Measurements from ENCODE around the gene PSG5.
"Not testable (repeated sequence)": the region's sequence is repeated elsewhere in the genome, so short reads cannot be mapped to it uniquely, and the experiment has no call there.

PSG5 gene

DNA sequence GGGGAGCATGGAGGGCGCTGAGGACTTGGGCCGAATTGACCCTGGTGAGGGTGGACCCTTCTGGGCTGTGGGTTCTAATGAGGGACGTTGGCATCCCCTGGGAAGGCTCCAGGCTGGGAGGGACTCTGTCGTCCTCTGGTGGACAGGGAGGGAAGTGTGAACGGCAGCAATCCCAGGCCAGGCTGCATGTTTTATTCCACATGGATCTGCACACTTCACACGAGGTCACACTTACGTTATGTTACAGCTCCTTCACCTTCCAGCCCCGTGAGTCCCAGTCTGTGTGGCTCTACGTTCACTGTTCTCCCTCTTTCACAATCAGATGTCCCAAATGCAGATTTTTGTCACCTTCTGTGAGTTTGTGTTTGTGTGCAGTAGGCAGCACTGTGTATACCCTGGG, 1.8 kb upstream of the PSG5 start:
- DNase-seq (ENCODE audit: low read depth in 2 of 2), result not testable (repeated sequence)

DNA sequence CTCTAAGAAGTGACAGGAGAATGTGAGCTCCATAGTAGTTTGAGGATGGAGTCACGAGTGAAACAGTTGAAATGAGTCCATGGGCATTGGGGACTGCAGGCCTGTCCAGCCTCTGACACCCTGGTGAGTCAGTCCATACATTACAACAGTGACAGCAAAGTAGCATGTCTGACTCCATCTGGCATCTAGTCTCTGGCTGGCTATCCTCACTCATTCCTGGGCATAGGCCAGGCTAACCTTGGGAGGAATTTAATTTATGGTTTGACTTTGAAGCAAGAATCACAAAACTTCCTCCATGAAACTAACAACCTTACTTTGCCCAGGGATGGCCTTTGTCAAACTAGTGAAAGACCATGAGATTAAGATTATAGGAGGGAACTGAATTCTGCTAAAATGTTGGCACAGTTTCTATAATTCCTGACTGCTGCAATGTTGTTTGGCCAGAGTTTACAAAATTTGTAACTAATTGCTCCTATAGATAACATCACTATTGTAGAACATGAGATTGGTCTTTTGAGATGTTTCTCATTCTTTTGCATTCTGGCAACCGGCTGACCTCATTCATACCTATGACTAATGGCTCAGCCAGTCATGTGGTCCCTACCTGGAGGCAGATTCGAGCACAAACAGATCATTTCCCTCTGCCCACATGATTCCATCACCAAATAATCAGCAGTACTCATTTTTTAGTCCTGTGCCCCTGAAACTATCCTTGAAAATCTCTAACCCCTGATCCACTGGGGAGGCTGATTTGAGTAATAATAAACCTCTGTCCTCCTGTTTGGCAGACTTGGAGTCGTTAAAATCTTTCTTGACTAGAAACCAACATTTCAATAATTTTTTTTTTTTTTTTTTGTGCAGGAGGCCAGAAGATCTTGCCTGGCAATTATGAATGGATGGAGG, 4.2 kb downstream of the PSG5 start:
- DNase-seq (ENCODE audit: low read depth in 2 of 2), result not testable (repeated sequence)

DNA sequence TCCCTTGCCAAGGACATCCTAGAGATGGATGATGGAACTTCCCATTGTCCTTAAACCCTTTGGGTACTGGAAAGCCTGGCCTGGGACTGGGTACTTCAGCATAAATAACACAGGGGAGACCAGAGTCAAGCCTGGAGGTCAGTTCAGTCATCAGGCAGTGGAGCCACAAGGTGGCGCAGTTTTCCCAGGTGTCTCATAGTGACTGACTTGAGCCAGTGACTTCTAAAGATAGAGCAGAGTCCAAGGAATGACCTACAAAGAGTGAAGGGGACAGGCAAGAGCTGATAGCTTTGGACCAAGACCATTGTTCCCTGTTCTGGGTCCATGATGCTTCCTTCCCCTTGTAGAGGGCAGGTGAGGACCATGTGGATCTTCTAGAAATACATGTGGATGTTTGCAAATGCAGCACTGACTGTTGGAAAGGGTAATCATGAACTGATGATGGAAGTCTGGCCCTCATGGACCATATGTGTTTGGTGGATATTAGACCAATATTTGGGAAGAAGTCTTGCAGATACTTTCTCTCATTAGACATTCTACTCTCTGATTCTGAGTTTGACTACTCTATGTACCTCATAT, 6.7 kb downstream of the PSG5 start:
- not testable (repeated sequence) for DNase-seq (ENCODE audit: low read depth in 2 of 2)

GRCh38 chr19:43178577-43178976, 7.8 kb downstream of the PSG5 start:
- DNase-seq (ENCODE audit: low read depth in 2 of 2), result not testable (repeated sequence)

GRCh38 chr19:43165906-43166305, 20.4 kb downstream of the PSG5 start:
- not testable (repeated sequence) for DNase-seq (ENCODE audit: low read depth in 2 of 2)

DNA sequence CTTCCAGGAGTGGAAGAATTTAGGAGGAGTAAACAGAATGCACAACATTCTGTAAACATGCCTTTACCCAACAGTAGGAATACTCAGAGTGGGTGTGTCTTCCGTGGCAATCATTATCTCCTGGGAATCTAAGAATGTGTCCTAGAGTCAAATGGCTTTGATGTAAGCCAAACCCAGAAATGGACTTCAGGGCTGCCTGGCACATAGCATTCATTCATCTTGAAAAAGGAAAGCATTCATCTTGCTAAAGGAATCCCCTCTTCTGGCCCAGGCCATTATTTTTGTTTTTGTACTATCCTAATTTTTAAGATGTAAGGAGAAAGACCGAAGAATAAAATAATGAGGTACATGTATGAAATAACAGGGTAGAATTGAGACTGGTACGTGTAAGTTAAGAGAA, 23.2 kb downstream of the PSG5 start:
- DNase-seq (ENCODE audit: low read depth in 2 of 2), result not testable (repeated sequence)

GRCh38 chr19:43162261-43162660, 24.1 kb downstream of the PSG5 start:
- DNase-seq (ENCODE audit: low read depth in 2 of 2), result not testable (repeated sequence)

DNA sequence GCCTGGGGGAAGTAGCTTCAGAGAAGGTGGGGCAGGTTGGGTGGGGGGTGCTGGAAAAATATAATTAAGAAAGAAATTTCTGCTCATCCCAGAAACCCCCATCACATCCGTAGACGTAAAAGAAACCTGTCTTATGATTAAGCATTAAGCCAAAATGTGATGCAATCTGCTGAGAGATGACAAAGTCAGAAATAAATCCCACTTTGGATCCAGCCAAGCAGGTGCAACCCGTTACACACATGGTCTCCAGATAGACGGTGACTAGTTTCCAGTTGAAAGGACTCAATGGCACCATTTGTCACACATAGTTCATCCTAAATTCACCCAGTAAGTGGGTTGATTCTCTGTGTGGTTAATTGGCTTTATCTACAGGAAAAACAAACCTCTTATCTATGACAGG, 34.1 kb downstream of the PSG5 start:
- no peak for DNase-seq (ENCODE audit: low read depth in 2 of 2)

GRCh38 chr19:43149788-43150187, 36.5 kb downstream of the PSG5 start:
- not testable (repeated sequence) for DNase-seq (ENCODE audit: low read depth in 2 of 2)

DNA sequence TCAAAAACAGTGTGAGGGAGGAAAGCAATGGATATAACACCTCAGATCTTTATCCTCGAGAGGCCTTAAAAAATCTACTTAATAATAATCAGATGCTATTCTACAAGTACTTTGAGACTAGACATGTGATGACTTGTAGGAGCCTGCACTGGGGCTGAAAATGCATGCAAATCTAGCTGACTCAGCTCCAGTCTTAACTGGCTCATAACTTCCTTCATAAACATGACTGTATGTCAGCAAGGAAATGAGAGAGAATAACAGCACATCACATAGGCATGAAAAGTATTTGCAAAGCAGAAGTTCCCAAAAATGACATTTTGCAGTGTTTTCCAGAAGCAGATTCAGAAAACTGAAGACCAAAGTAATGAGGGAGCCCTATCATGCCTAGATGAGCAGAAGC, 38.1 kb downstream of the PSG5 start:
- DNase-seq (ENCODE audit: low read depth in 2 of 2), result no peak

- not testable (repeated sequence) for DNase-seq (ENCODE audit: low read depth in 2 of 2)
Observed at GRCh38 chr19:43141763-43142162, 44.6 kb downstream of the PSG5 start.

GRCh38 chr19:43132696-43133095, 53.6 kb downstream of the PSG5 start:
- no peak for DNase-seq (ENCODE audit: low read depth in 2 of 2)

DNA sequence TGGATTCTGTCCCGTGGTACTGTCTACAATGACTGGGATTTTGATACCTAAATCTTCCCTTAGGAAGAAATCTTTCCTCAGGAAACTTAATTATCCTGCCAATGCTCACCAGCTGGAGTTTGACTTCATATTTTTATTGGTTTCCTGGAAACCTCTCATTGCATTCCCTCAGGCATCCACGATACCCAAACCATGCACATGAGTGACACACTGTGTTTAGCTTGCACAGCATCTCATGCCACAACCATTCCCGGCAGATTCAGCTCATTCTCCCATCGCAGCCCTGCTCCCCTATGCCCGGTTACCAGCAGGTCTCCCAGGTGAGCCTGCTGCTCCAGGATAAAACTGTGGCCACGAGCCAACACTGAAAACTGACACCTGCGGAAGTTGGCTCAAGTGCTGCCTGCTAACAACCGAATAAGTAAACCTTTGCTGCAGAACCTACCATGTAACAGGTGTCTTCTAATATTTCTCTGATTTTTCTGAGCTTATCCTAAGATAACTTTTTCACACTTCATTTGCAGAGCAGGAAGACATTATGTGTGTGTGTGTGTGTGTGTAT, 55.0 kb downstream of the PSG5 start:
- not testable (repeated sequence) for DNase-seq (ENCODE audit: low read depth in 2 of 2)

GRCh38 chr19:43129197-43129596, 57.1 kb downstream of the PSG5 start:
- not testable (repeated sequence) for DNase-seq (ENCODE audit: low read depth in 2 of 2)

DNA sequence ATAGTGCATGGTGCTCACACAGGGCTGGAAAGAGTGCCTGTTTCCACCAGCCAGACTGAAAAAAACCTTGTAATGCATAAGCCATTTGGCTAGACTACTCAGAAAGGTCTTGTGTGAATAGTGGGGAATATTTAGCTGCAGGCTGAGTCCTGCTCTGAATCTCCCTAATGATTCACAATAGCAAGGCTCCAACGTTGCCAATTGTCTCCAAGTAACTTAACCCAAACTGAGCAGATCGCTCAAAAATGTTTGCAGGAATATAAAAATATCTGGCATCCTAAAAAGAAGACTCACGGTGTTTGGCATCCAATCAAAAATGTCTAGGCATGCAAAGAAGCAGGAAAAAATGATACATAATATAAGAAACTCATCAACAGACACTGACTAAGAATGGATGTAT, 59.0 kb downstream of the PSG5 start:
- DNase-seq (ENCODE audit: low read depth in 2 of 2), result not testable (repeated sequence)

DNA sequence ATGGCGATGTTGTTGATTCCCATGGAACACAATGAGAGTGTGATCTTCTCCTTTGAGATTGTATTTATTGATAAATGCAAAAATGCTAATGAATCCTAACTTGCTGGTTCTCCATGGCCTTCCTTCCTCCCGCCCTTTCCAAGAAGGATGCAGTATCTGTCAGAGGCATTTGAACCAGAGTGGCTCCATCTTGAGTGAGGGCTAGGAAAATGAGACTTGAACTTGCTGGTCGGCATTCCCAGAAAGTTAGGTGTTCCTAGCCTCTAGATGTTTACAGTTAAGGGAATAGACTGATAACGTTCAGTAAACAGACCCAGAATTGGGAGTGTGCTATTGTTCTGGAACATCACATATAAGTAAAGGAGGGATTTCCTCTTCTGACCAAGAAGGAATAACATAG, 59.6 kb downstream of the PSG5 start:
- DNase-seq (ENCODE audit: low read depth in 2 of 2), result no peak

DNA sequence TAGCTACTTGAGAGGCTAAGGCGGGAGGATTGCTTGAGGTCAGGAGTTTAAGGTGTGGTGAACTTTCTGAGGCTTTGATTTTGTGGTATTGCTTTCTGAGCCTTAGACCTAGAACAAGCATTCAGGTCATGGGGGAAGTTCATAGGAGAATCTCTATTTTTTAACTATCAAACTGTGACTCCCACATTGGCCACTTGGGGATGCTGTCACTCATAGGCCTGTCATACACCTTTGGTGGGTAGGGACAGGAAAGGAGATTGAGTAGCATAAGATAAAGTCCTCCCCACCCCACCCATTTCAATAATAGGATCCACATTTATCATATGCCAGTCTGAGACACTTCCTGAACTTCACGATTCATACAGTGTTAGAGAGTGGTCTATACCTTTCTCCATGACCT, 62.0 kb downstream of the PSG5 start:
- no peak for DNase-seq (ENCODE audit: low read depth in 2 of 2)

DNA sequence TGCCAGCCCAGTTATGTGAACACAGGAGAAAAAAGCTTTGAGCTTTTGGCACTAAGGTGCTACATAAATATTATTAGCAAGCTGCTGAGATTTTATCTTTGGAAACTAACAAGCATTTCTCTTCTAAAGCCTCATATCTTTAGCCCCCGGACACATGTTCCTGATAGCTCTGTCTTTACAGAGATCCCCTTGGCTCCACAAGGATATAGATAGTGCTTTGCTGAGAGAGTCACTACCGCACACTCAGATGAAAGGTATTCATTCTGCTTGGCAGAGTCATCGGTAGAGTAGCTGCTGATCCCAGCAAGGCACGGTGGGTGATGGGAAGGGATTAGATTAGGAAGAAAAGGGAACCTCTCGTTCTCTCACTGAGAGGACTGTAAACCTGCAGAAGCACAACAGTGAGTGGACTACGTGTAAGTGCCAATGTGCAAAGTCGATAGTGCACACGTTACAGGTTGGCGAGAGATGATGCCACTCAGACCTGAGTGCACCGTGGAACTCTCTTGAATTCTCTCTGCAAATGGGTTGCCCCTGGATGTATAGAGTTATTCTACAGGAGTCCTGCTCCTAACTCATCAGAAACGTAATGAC, 65.8 kb downstream of the PSG5 start:
- DNase-seq (ENCODE audit: low read depth in 2 of 2), result not testable (repeated sequence)

- DNase-seq (ENCODE audit: low read depth in 2 of 2), result not testable (repeated sequence)
Observed at GRCh38 chr19:43119526-43119925, 66.8 kb downstream of the PSG5 start.

Data from stimulated activated CD8-positive, alpha-beta memory T cell treated with anti-CD3 and anti-CD28 coated beads, Interleukin-2, amount 100 ng/mL, for 1 hour (primary cell).